SK-N-SH treated with all-trans-retinoic acid at 6 μM for 48 hours (cell line): ENCODE measurements around the gene DPYSL4.

ENCODE experiments used
- ATAC-seq: fragments of 200-7000 bp; cut with Tn5 transposase; 3 replicates; pipeline ENCODE4 v1.9.1; 2020; ENCODE audit warnings: mild to moderate bottlenecking, moderate library complexity
- CREB5 ChIP-seq: fragments of 250-450 bp; sonication (Bioruptor Pico); IDR thresholded peaks from 2 replicates; pipeline ENCODE4 v1.5.1; 2020; ENCODE audit warnings: low read depth, mild to moderate bottlenecking, moderate library complexity
- CSDC2 ChIP-seq: fragments of 250-450 bp; sonication (Bioruptor Pico); IDR thresholded peaks from 2 replicates; pipeline ENCODE4 v1.5.0; 2020; ENCODE audit warnings: mild to moderate bottlenecking, moderate library complexity
- CSRNP3 ChIP-seq: fragments of 250-450 bp; sonication (Bioruptor Pico); IDR thresholded peaks from 2 replicates; pipeline ENCODE4 v1.5.1; 2021; ENCODE audit warnings: mild to moderate bottlenecking, moderate library complexity
- ISL1 ChIP-seq: fragments of 250-450 bp; sonication (Bioruptor Pico); IDR thresholded peaks from 2 replicates; pipeline ENCODE4 v2.1.2; 2022; ENCODE audit warnings: mild to moderate bottlenecking, moderate library complexity
- OSR1 ChIP-seq: fragments of 250-450 bp; sonication (Bioruptor Pico); IDR thresholded peaks from 2 replicates; pipeline ENCODE4 v1.8.0; 2022; ENCODE audit warnings: moderate library complexity, mild to moderate bottlenecking, inconsistent platforms
- TCF4 ChIP-seq: fragments of 250-450 bp; sonication (Bioruptor Pico); IDR thresholded peaks from 2 replicates; pipeline ENCODE4 v1.8.0; 2021; ENCODE audit warnings: mild to moderate bottlenecking, moderate library complexity, borderline replicate concordance
- TOX ChIP-seq: fragments of 250-450 bp; sonication (Bioruptor Pico); IDR thresholded peaks from 2 replicates; pipeline ENCODE4 v1.8.0; 2021; ENCODE audit warnings: mild to moderate bottlenecking, moderate library complexity, borderline replicate concordance
- TSHZ2 ChIP-seq: fragments of 250-450 bp; sonication (Bioruptor Pico); IDR thresholded peaks from 2 replicates; pipeline ENCODE4 v1.5.0; 2020; ENCODE audit warnings: mild to moderate bottlenecking, moderate library complexity
- ZFP3 ChIP-seq: fragments of 250-450 bp; sonication (Bioruptor Pico); IDR thresholded peaks from 2 replicates; pipeline ENCODE4 v1.5.0; 2020; ENCODE audit warnings: mild to moderate bottlenecking, moderate library complexity
- ZNF565 ChIP-seq: fragments of 450-650 bp; formaldehyde crosslinking; conservative IDR thresholded peaks from 2 replicates; pipeline ENCODE4 v1.5.0; 2020; ENCODE audit warnings: low read depth, mild to moderate bottlenecking, moderate library complexity
- ZNF70 ChIP-seq: fragments of 450-650 bp; formaldehyde crosslinking; IDR thresholded peaks from 2 replicates; pipeline ENCODE4 v1.5.0; 2020; ENCODE audit warnings: mild to moderate bottlenecking, moderate library complexity

The DPYSL4 gene

GRCh38 chr10:132250481-132251475 lies 64.0 kb downstream of the DPYSL4 start:
- ATAC-seq = no peak
- TF ChIP-seq CSRNP3 (CRISPR knock-in tag) = no peak
- TF ChIP-seq ISL1 (CRISPR knock-in tag) = no peak
- TF ChIP-seq CREB5 (CRISPR knock-in tag) = no peak
- TF ChIP-seq TCF4 = no peak
- TF ChIP-seq ZFP3 = no peak
- TF ChIP-seq ZNF565 (CRISPR knock-in tag) = no peak
- no peak for TF ChIP-seq OSR1
- no peak for TF ChIP-seq TOX (CRISPR knock-in tag)
- no peak for TF ChIP-seq TSHZ2 (CRISPR knock-in tag)

GRCh38 chr10:132251928-132252327 lies 65.2 kb downstream of the DPYSL4 start:
- ATAC-seq = no peak
- TF ChIP-seq ISL1 (CRISPR knock-in tag) = no peak

- ATAC-seq = no peak
- no peak for TF ChIP-seq ZFP3
- TF ChIP-seq, all 23 proteins: peak for 0
These were observed 65.7 kb downstream of the DPYSL4 start for GRCh38 chr10:132252412-132252811.

GRCh38 chr10:132253092-132253687 lies 66.4 kb downstream of the DPYSL4 start:
- TF ChIP-seq ZNF70 (CRISPR knock-in tag) = no peak
- TF ChIP-seq CREB5 (CRISPR knock-in tag) = no peak
- no peak for TF ChIP-seq ZFP3
- TF ChIP-seq CSDC2 (CRISPR knock-in tag) = no peak
- no peak for ATAC-seq

GRCh38 chr10:132254841-132255240 lies 68.1 kb downstream of the DPYSL4 start:
- ATAC-seq = no peak
- TF ChIP-seq CREB5 (CRISPR knock-in tag) = no peak
